SK-N-MC (cell line): ENCODE data around the gene ADARB2.

Experiments used
- EZH2 ChIP-seq: fragments of 200-600 bp; sonication (generic); IDR thresholded peaks from one replicate; pipeline ENCODE4 v1.6.1; 2017; ENCODE audit warnings: antibody characterized with exemption
- FOXP2 ChIP-seq: optimal IDR thresholded peaks from 2 replicates; pipeline ENCODE3; 2011; ENCODE audit warnings: mild to moderate bottlenecking, moderate library complexity; ENCODE audit not compliant: insufficient read depth; ENCODE audit errors: extremely low read length, control extremely low read depth
- POLR2AphosphoS5 ChIP-seq: IDR thresholded peaks from 2 replicates; pipeline ENCODE4 v1.6.1; 2012; ENCODE audit warnings: mild to moderate bottlenecking, low read depth, low read length, borderline replicate concordance

- TF ChIP-seq EZH2 = no peak
- TF ChIP-seq POLR2AphosphoS5 = no peak
- no peak for TF ChIP-seq FOXP2
Observed at GRCh38 chr10:1384026-1384425, 353.3 kb downstream of the ADARB2 start.
